ENCODE measurements around the gene RPP14. TPM values are rescaled to one million over a fixed set of nuclear protein-coding genes. Genes with fewer than 3 reads are reported as not detected.
"Not testable (repeated sequence)": the region's sequence is repeated elsewhere in the genome, so short reads cannot be mapped to it uniquely, and the experiment has no call there.

RPP14 gene
- total RNA-seq, 1 experiment from 2014 or later: 25.4 TPM

DNA sequence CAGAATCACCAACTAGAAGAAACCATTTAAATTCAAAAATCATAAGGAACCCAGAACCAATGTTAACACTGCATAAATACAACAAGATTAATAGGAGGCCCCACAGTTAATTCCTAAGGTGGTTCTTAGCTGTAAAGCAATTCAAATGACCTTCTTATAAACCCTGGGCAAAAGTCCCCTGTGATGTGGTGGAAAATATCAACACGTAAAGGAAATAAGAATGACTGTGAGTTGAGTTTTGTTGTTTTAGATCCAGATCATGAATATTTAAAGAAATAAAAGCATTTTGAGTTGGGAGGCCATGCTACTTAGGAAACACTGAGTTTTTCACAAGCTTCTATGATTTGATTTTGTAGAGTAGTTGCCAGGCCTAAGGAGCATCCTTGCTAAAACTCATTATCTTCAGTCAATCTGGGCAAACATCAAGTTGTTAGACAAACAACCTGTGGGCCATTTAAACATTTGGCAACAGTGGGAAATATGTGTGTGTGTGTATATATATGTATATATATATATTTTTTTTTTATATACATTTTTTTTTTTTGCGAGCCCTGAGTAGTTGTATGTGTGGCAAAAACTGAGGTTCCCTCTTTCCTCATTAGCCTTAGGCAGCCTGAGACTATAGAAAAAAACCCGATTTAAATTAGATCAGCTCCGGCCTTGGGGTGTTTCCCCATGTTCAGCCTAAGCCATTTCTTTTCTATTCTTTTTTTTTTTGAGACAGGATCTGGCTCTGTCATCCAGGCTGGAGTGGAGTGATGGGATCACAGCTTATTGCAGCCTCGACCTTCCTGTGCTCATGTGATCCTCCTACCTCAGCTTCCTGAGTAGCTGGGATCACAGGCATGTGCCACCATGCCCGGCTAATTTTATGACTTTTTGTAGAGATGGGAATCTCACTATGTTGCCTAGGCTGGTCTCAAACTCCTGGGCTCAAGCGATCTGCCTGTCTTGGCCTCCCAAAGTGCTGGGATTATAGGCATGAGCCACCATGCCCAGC is 18.6 kb downstream of the RPP14 start:
- in situ Hi-C loops (cut with HindIII; ENCODE audit: low pct_unique_long_range_greater_than_20kb, low sequenced_read_pairs): no loop called here
- DNase-seq (ENCODE audit: low read depth, low spot score): no peak

GRCh38 chr3:58325525-58325992 is 19.5 kb downstream of the RPP14 start:
- in situ Hi-C loops (cut with HindIII; ENCODE audit: low pct_unique_long_range_greater_than_20kb, low sequenced_read_pairs): no loop called here
- no peak for DNase-seq (ENCODE audit: low read depth, low spot score)

GRCh38 chr3:58326267-58326900 is 20.3 kb downstream of the RPP14 start:
- in situ Hi-C loops (cut with HindIII; ENCODE audit: low pct_unique_long_range_greater_than_20kb, low sequenced_read_pairs): no loop called here
- DNase-seq (ENCODE audit: low read depth, low spot score): no peak

DNA sequence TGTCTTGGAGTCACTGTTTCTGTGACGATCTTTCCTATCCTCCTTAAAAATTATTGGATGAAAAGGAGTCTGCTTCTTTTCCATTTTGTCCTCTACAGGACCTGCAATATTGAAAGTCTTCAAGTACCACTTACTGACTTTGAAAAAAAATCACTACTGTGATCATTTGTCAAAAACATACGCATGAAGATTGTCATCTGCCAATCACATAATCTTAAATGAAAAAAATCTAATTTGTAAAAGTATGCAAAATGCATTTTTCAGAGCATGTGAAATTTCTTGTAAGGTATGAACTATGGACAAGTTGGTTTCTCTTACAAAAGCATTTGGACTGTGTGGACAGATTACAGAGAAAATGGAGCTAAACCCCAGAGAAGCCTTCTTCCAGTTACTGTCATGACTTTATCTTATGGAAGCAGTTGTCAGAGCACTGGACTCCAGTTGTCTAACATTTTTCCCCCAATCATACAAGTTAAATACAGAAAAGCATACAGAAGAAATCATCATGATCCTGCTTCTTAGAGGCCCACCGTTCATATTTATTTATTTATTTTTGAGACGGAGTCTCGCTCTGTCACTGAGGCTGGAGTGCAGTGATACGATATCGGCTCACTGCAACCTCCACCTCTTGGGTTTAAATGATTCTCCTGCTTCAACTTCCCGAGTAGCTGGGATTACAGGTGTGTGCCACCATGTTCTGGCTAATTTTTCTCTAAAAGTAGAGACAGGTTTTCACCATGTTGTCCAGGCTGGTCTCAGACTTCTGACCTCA is 23.3 kb downstream of the RPP14 start:
- in situ Hi-C loops (cut with HindIII; ENCODE audit: low pct_unique_long_range_greater_than_20kb, low sequenced_read_pairs): no loop called here
- no peak for DNase-seq (ENCODE audit: low read depth, low spot score)

GRCh38 chr3:58329922-58330413 is 23.9 kb downstream of the RPP14 start:
- no peak for DNase-seq (ENCODE audit: low read depth, low spot score)
- in situ Hi-C loops (cut with HindIII; ENCODE audit: low pct_unique_long_range_greater_than_20kb, low sequenced_read_pairs): no loop called here

GRCh38 chr3:58331593-58332152 is 25.6 kb downstream of the RPP14 start:
- in situ Hi-C loops (cut with HindIII; ENCODE audit: low pct_unique_long_range_greater_than_20kb, low sequenced_read_pairs): no loop called here
- no peak for DNase-seq (ENCODE audit: low read depth, low spot score)

- in situ Hi-C loops (cut with HindIII; ENCODE audit: low pct_unique_long_range_greater_than_20kb, low sequenced_read_pairs): no loop called here
Measured at GRCh38 chr3:58332575-58333188, 26.6 kb downstream of the RPP14 start, which contains the start of gene PXK. Gene PXK, plus strand, starts transcription at chr3:58332892. Its CDS starts 97 bp downstream, at chr3:58332989.

DNA sequence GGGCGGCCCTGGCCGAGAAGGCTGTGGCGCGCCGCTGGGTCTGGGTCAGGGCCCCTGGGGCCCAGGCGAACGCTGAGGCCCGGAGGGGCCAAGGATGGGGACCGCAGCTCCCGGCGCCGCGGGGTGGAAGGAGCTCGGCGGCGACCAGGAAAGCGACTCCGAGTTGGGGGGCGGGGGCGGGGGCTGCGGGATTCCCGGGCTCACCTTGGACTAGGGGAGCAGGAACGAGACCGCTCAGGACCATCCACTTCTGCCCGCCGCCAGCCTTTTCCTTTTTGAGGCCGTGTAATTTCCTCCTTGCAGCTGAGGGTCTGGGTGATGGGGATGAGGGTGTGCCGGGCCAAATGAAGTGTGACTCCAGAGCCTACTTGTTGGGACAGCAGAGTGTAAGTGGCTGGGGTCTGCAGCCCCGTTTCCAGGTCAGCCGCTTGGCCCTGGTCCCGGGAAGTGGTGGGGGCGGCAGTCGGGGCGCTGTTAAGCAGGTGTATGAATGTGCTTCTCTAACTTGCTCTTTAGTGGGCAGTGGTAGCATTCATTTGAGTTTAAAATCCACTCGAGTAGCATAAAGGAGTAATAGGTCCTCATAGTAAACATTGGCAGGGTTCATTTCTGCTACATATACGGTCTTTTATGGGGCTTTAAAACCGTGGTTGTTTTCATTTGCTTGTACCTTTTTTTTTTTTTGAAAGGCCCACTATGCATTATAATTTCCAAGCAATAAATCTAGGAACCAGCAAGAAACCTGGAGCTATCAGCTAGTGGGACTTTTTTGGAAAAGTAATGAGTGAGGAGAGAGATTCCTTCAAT is 27.4 kb downstream of the RPP14 start:
- peak; percentile 23 for DNase-seq (ENCODE audit: low read depth, low spot score)
- in situ Hi-C loops (cut with HindIII; ENCODE audit: low pct_unique_long_range_greater_than_20kb, low sequenced_read_pairs): no loop called here

More at GRCh38 chr3:58332575-58333188, 26.6 kb downstream of the RPP14 start, which contains the start of gene PXK:
- peak; percentile 70 for DNase-seq (ENCODE audit: low read depth, low spot score)

GRCh38 chr3:58334013-58334321 is 27.9 kb downstream of the RPP14 start:
- peak; percentile 89 for DNase-seq (ENCODE audit: low read depth, low spot score)
- in situ Hi-C loops (cut with HindIII; ENCODE audit: low pct_unique_long_range_greater_than_20kb, low sequenced_read_pairs): no loop called here

GRCh38 chr3:58334506-58334884 is 28.4 kb downstream of the RPP14 start:
- no peak for DNase-seq (ENCODE audit: low read depth, low spot score)
- in situ Hi-C loops (cut with HindIII; ENCODE audit: low pct_unique_long_range_greater_than_20kb, low sequenced_read_pairs): no loop called here

DNA sequence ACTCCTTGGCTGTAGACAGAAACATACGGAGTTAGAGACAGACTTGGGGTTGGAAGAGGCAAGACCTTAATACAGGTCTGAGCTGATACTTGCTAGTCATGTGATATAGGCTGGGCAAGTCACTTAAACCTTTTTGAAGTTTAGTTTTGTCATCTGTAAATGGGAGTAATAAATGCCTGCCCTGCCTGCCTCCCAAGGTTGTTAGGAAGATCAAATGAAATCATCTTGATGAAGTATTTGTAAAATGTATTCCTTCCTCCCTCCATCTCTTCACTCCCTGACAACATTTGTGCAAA is 29.6 kb downstream of the RPP14 start:
- in situ Hi-C loops (cut with HindIII; ENCODE audit: low pct_unique_long_range_greater_than_20kb, low sequenced_read_pairs): no loop called here
- no peak for DNase-seq (ENCODE audit: low read depth, low spot score)

- in situ Hi-C loops (cut with HindIII; ENCODE audit: low pct_unique_long_range_greater_than_20kb, low sequenced_read_pairs): no loop called here
Measured at GRCh38 chr3:58336135-58336882, 30.3 kb downstream of the RPP14 start.

DNA sequence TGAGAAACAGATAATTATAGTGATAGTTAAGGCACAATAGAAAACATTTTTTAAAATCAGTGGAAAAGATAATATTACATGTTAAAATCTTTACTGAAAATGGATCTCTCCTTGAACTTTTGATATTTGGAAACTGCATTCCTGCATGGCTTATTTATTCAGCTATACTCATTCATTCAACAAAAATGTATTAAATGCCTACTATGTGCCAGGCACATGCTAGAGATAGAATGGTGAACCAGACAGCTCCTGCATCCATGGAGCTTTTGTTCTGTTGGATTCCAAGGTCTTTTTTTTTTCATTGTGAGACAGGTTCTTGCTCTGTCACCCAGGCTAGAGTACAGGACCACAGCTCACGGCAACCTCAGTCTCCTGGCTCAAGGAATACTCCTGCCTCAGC is 31.1 kb downstream of the RPP14 start:
- no peak for DNase-seq (ENCODE audit: low read depth, low spot score)
- in situ Hi-C loops (cut with HindIII; ENCODE audit: low pct_unique_long_range_greater_than_20kb, low sequenced_read_pairs): no loop called here

More at GRCh38 chr3:58336135-58336882, 30.3 kb downstream of the RPP14 start:
- DNase-seq (ENCODE audit: low read depth, low spot score): no peak

- in situ Hi-C loops (cut with HindIII; ENCODE audit: low pct_unique_long_range_greater_than_20kb, low sequenced_read_pairs); DNase-seq (ENCODE audit: low read depth, low spot score): not testable (repeated sequence)
Measured at GRCh38 chr3:58339146-58339545, 33.1 kb downstream of the RPP14 start.

GRCh38 chr3:58340594-58341244 is 34.7 kb downstream of the RPP14 start:
- no peak for DNase-seq (ENCODE audit: low read depth, low spot score)
- in situ Hi-C loops (cut with HindIII; ENCODE audit: low pct_unique_long_range_greater_than_20kb, low sequenced_read_pairs): no loop called here
